Left lung (tissue), 10 donors: Measurements from ENCODE around the gene OTUB1. TPM values are rescaled to one million over a fixed set of nuclear protein-coding genes. Genes with fewer than 3 reads are reported as not detected.

Source experiments
- ATAC-seq: fragments of 200-7000 bp; cut with Tn5 transposase; one replicate; pipeline ENCODE4 v1.9.1; 2020; ENCODE audit warnings: moderate library complexity
- DNase-seq, 4 donors: peaks; one replicate each; pipeline ENCODE4 v3.0.0-alpha.2; 2013 to 2020
- H3K27ac ChIP-seq, 2 donors: fragments of 200-600 bp; sonication (generic) in 1 of 2; one replicate each; pipeline versions ENCODE4 v1.5.0 to v1.8.0; 2020 to 2021
- H3K27me3 ChIP-seq, 2 donors: fragments of 200-600 bp; sonication (generic) in 1 of 2; one replicate each; pipeline versions ENCODE4 v1.5.0 to v1.8.0; 2020 to 2021
- H3K36me3 ChIP-seq, 2 donors: fragments of 200-600 bp; sonication (generic) in 1 of 2; one replicate each; pipeline versions ENCODE4 v1.5.0 to v1.8.0; 2020 to 2021
- H3K4me1 ChIP-seq, 2 donors: fragments of 200-600 bp; one replicate each; pipeline ENCODE4 v1.8.0; 2021
- H3K4me3 ChIP-seq, 2 donors: fragments of 200-600 bp; sonication (generic) in 1 of 2; one replicate each; pipeline versions ENCODE4 v1.5.0 to v1.8.0; 2020 to 2021; ENCODE audit warnings: mild to moderate bottlenecking in 1 of 2
- H3K9me3 ChIP-seq, 2 donors: fragments of 200-600 bp; sonication (generic) in 1 of 2; one replicate each; pipeline versions ENCODE4 v1.5.0 to v1.8.0; 2020 to 2021
- intact Hi-C, 2 donors: fragments of 100-400 bp; cut with DNase I; formaldehyde crosslinking; loops; one replicate each; pipeline versions ENCODE4 v1.11.2 to v1.14.2; 2022
- polyA plus RNA-seq, 6 donors: library from polyadenylated mRNA; unstranded; fragments of 120-200 nt; gene quantifications; one replicate each; pipeline ENCODE4 v1.2.1, GENCODE V29; 2013; ENCODE audit not compliant: insufficient read length in 6 of 6
- total RNA-seq, 2 donors: library from RNA; stranded (reverse); fragmentation: NEBNext Ultra II Directional; extraction: Animal tissue kit (Norgen Biotek cat#: 25700); gene quantifications; one replicate each; pipeline ENCODE4 v1.2.1, GENCODE V29; 2021
- TF ChIP-seq, protein P1 (sequence below), 2 donors: fragments of 200-600 bp; sonication (generic) in 1 of 2; IDR thresholded peaks; one replicate each; pipeline versions ENCODE4 v1.5.0 to v1.8.0; 2021; ENCODE audit warnings: antibody characterized with exemption in 2 of 2
- donor health status: DM: no; HTN: yes; CAD: no.
- donor health status: DM: no; HTN: no; CAD: no.

Gene OTUB1
- total and polyA plus RNA-seq, 8 donors, result 65.0 to 94.8 (median 83.1) TPM

DNA sequence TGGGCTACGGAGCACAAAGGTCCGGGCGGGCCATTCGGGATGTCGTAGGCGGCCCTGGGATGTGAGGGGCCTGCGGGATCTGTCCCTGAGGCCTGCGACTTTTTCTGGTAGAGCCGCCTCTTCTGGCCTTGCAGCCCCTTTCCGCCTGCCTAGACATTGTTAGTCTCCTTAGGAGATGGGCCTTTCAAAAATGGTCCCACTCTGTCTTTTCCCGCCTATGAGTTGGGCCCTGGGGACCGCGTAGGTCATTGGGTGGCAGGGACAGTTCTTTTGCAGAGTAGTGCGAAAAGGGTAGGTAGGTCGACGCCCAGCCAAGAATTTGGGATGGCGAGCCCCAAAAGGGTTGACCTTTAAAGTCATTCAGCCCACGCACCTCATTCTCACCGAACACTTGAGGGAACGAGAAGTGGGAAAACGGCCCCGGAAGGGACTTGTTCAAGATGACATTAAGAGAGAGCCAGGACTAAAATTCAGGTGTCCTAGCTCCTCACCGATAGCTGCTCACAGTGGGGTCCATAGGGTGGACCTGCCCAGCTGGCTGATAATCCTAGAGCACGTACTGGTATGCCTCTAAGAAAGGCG, 785 bp downstream of the OTUB1 start:
- ATAC-seq (no peak), DNase-seq (no peak)
- Histone ChIP-seq H3K4me3 (peak overlapping the region; percentile 98 to 99), H3K9me3 (no peaks in the 10 kb centered on the region), H3K4me1 (peaks cover 9 to 37% of the 10 kb centered on the region in 2 donors), H3K36me3 (peaks cover 0 to 40% of the 10 kb centered on the region in 2 donors), H3K27ac (peak overlapping the region; percentile 71 to 95), H3K27me3 (no peaks in the 10 kb centered on the region)
- intact Hi-C loops, result no loop called here
- TF ChIP-seq, protein P1, sequence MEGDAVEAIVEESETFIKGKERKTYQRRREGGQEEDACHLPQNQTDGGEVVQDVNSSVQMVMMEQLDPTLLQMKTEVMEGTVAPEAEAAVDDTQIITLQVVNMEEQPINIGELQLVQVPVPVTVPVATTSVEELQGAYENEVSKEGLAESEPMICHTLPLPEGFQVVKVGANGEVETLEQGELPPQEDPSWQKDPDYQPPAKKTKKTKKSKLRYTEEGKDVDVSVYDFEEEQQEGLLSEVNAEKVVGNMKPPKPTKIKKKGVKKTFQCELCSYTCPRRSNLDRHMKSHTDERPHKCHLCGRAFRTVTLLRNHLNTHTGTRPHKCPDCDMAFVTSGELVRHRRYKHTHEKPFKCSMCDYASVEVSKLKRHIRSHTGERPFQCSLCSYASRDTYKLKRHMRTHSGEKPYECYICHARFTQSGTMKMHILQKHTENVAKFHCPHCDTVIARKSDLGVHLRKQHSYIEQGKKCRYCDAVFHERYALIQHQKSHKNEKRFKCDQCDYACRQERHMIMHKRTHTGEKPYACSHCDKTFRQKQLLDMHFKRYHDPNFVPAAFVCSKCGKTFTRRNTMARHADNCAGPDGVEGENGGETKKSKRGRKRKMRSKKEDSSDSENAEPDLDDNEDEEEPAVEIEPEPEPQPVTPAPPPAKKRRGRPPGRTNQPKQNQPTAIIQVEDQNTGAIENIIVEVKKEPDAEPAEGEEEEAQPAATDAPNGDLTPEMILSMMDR (IDR thresholded peaks at IDR 0.05), result no peak

DNA sequence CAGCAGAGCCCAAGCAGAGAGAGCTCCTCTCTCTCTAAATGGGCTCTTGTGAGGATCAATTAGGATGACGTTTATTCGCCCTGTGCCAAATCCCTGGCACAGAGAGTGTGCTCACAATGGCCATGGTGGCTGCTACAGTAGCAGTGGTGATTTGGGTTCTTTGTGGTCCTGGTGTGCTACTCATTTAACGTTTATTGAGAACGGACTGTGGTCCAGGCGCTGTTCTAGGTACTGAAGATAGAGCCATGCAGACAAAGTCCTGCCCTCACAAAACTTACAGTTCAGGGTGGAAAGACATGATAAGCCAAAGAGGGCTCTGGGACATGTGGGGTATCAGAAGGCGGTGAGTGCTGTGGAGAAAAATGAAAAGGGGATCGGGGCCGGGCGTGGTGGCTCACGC, 5.3 kb downstream of the OTUB1 start:
- Histone ChIP-seq H3K4me3 (no peak overlapping the region), H3K4me1 (peaks cover 9 to 20% of the 10 kb centered on the region in 2 donors), H3K36me3 (peaks cover 0 to 86% of the 10 kb centered on the region in 2 donors), H3K9me3 (no peaks in the 10 kb centered on the region), H3K27me3 (no peaks in the 10 kb centered on the region), H3K27ac (no peak overlapping the region)
- TF ChIP-seq, protein P1 (IDR thresholded peaks at IDR 0.05), result no peak
- DNase-seq, result no peak
- ATAC-seq, result no peak
- intact Hi-C loops, result no loop called here

DNA sequence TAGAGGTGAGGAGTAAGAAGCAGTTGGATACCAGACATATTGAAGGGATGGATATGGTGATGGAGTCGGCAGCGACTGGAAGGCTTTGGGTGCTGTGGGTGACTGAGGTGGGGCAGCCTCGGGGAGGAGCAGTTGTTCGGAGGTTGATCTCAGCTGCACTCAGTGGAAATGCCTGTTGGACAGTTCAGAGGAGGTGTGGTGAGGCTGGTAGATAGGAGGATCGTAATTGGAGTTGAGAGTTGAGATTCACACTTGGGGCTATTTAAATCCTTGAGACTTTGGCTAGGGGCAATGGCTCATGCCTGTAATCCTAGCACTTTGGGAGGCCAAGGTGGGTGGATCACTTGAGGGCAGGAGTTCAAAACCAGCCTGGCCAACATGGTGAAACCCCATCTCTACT, 6.9 kb downstream of the OTUB1 start:
- H3K4me1 ChIP-seq, result peaks cover 0 to 4% of the 10 kb centered on the region in 2 donors
- H3K36me3 ChIP-seq, result peaks cover 0 to 99% of the 10 kb centered on the region in 2 donors
- intact Hi-C loops, result no loop called here

DNA sequence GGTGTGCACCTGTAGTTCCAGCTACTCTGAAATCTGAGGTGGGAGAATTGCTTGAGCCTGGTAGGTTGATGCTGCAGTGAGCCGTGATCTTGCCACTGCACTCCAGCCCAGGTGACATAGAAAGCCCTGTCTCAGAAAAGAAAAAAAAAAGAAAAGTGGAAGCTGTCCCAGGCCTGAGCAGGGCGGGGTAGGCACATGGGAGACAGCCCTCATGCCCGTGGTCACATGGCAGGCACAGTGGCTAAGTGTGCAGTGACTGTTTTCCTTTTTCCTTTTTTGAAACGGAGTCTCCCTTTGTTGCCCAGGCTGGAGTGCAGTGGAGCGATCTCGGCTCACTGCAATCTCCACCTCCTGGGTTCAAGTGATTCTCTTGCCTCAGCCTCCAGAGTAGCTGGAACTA, 7.8 kb downstream of the OTUB1 start:
- DNase-seq, result peak in 1 of 4 donors; percentile 63
- TF ChIP-seq, protein P1 (IDR thresholded peaks at IDR 0.05), result no peak
- Histone ChIP-seq H3K4me3 (no peak overlapping the region), H3K9me3 (no peaks in the 10 kb centered on the region), H3K4me1 (peaks cover 2 to 8% of the 10 kb centered on the region in 2 donors), H3K27me3 (peaks cover 0 to 1% of the 10 kb centered on the region in 2 donors), H3K36me3 (peaks cover 0 to 99% of the 10 kb centered on the region in 2 donors), H3K27ac (no peak overlapping the region)
- intact Hi-C loops, result no loop called here
- ATAC-seq, result peak; percentile 63

More for the DNA sequence above, 6.9 kb downstream of the OTUB1 start:
- no peak for ATAC-seq
- H3K27ac ChIP-seq, result no peak overlapping the region
- H3K9me3 ChIP-seq, result no peaks in the 10 kb centered on the region
- no peaks in the 10 kb centered on the region for H3K27me3 ChIP-seq
- TF ChIP-seq, protein P1 (IDR thresholded peaks at IDR 0.05), result no peak
- DNase-seq, result no peak
- no peak overlapping the region for H3K4me3 ChIP-seq

DNA sequence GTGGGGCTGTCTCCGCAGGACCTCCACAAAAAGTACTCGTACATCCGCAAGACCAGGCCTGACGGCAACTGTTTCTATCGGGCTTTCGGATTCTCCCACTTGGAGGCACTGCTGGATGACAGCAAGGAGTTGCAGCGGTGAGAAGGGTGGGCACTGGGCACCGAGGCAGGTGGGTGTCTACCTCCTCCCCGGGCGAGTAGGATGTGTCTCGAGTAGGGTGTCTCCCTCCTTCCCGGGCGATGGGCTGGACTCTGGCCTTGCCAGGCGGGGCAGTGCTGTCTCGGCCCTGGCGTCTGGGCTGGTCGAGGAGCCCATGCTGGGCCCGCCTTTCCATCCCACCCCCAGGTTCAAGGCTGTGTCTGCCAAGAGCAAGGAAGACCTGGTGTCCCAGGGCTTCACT, 10.3 kb downstream of the OTUB1 start:
- intact Hi-C loops, result loop anchor here in 1 of 2 donors (5.0 kb wide), 1 partner anchor 151 kb away; no protein-coding TSS in a partner anchor

More for the DNA sequence above, 10.3 kb downstream of the OTUB1 start:
- Histone ChIP-seq H3K27me3 (peaks cover 0 to 26% of the 10 kb centered on the region in 2 donors), H3K27ac (no peak overlapping the region), H3K4me3 (no peak overlapping the region), H3K36me3 (peaks cover 0 to 77% of the 10 kb centered on the region in 2 donors), H3K9me3 (no peaks in the 10 kb centered on the region), H3K4me1 (peaks cover 18 to 33% of the 10 kb centered on the region in 2 donors)
- TF ChIP-seq, protein P1 (IDR thresholded peaks at IDR 0.05), result no peak
- DNase-seq (peak in 1 of 4 donors; percentile 74), ATAC-seq (no peak)
